ENCODE data around the gene NHSL2.

- TF ChIP-seq, protein P1, sequence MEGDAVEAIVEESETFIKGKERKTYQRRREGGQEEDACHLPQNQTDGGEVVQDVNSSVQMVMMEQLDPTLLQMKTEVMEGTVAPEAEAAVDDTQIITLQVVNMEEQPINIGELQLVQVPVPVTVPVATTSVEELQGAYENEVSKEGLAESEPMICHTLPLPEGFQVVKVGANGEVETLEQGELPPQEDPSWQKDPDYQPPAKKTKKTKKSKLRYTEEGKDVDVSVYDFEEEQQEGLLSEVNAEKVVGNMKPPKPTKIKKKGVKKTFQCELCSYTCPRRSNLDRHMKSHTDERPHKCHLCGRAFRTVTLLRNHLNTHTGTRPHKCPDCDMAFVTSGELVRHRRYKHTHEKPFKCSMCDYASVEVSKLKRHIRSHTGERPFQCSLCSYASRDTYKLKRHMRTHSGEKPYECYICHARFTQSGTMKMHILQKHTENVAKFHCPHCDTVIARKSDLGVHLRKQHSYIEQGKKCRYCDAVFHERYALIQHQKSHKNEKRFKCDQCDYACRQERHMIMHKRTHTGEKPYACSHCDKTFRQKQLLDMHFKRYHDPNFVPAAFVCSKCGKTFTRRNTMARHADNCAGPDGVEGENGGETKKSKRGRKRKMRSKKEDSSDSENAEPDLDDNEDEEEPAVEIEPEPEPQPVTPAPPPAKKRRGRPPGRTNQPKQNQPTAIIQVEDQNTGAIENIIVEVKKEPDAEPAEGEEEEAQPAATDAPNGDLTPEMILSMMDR (conservative IDR thresholded peaks at IDR 0.05; ENCODE audit: low read depth, low read length): no peak
- TF ChIP-seq EZH2 (IDR thresholded peaks at IDR 0.05; ENCODE audit: borderline replicate concordance, low read depth, low read length, poor library complexity, severe bottlenecking): no peak
Observed at GRCh38 chrX:72043636-72044035, 133.0 kb downstream of the NHSL2 start.

All from A673 (cell line).